Fibroblast of lung (primary cell): ENCODE data around the gene HINT3. TPM values are rescaled to one million over a fixed set of nuclear protein-coding genes. Genes with fewer than 3 reads are reported as not detected.
"Not testable (repeated sequence)": the region's sequence is repeated elsewhere in the genome, so short reads cannot be mapped to it uniquely, and the experiment has no call there.

ENCODE experiments used
- DNase-seq, 2 donors: peaks; one replicate each; pipeline versions ENCODE4 v3.0.0 to v3.0.0-alpha.2; 2010; ENCODE audit warnings: low read depth in 2 of 2
- H2AFZ ChIP-seq: 2 replicates; pipeline ENCODE4 v1.5.1; 2012; ENCODE audit warnings: low read length, control low read depth, inconsistent platforms
- H3K27ac ChIP-seq: 2 replicates; pipeline ENCODE4 v1.5.1; 2011; ENCODE audit warnings: low read length, control low read depth; ENCODE audit not compliant: insufficient read depth
- H3K27me3 ChIP-seq: 2 replicates; pipeline ENCODE4 v1.5.1; 2011; ENCODE audit warnings: mild to moderate bottlenecking, low read length; ENCODE audit not compliant: control insufficient read depth, insufficient read depth
- H3K36me3 ChIP-seq: 2 replicates; pipeline ENCODE4 v1.5.1; 2011; ENCODE audit warnings: low read length; ENCODE audit not compliant: control insufficient read depth, insufficient read depth
- H3K4me1 ChIP-seq: 2 replicates; pipeline ENCODE4 v1.5.1; 2011; ENCODE audit warnings: low read length; ENCODE audit not compliant: control insufficient read depth, insufficient read depth; ENCODE audit errors: extremely low read depth
- H3K4me2 ChIP-seq: 2 replicates; pipeline ENCODE4 v1.5.1; 2011; ENCODE audit warnings: low read length, control low read depth; ENCODE audit not compliant: insufficient read depth; ENCODE audit errors: extremely low read depth
- H3K4me3 ChIP-seq, 4 experiments: fragments of 200-600 bp in 1 of 4; sonication (generic) in 1 of 4; replicated peaks in 1 of 4; 2 replicates each; pipeline ENCODE4 v1.5.1; 2011 to 2016; ENCODE audit warnings: low read length in 4 of 4, low read depth in 3 of 4, mild to moderate bottlenecking in 3 of 4, control low read depth in 2 of 4, inconsistent platforms in 1 of 4, mixed read lengths in 1 of 4; ENCODE audit not compliant: insufficient read depth in 1 of 4; ENCODE audit errors: control extremely low read depth in 1 of 4
- H3K79me2 ChIP-seq: 2 replicates; pipeline ENCODE4 v1.5.1; 2012; ENCODE audit warnings: mild to moderate bottlenecking, low read length, inconsistent platforms; ENCODE audit not compliant: control insufficient read depth, insufficient read depth
- H3K9ac ChIP-seq: 2 replicates; pipeline ENCODE4 v1.5.1; 2011; ENCODE audit warnings: mild to moderate bottlenecking, low read length, control low read depth; ENCODE audit not compliant: insufficient read depth
- H3K9me3 ChIP-seq: 2 replicates; pipeline ENCODE4 v1.5.1; 2012; ENCODE audit warnings: low read depth, low read length; ENCODE audit not compliant: control insufficient read depth, insufficient read depth
- H4K20me1 ChIP-seq: 2 replicates; pipeline ENCODE4 v1.5.1; 2011; ENCODE audit warnings: low read length; ENCODE audit not compliant: control insufficient read depth, insufficient read depth; ENCODE audit errors: extremely low read depth
- CTCF ChIP-seq, 2 donors: IDR thresholded peaks in 1 of 2; conservative IDR thresholded peaks in 1 of 2; 1 replicate in 1 of 2; 2 replicates in 1 of 2; pipeline ENCODE4 v1.5.1; 2011 to 2012; ENCODE audit warnings: low read length in 2 of 2, control low read depth in 1 of 2, inconsistent platforms in 1 of 2, low read depth in 1 of 2, mild to moderate bottlenecking in 1 of 2
- EZH2 ChIP-seq: IDR thresholded peaks from 2 replicates; pipeline ENCODE4 v1.5.1; 2012; ENCODE audit warnings: low read length, control low read depth, mild to moderate bottlenecking; ENCODE audit errors: missing control alignments
- polyA plus RNA-seq, 2 donors: library from polyadenylated mRNA; depleted of rRNA in 1 of 2; stranded (reverse) in 1 of 2; unstranded in 1 of 2; fragments of >200 nt; gene quantifications; 2 replicates each; pipeline ENCODE4 v1.2.1, GENCODE V29; 2011 to 2012; ENCODE audit warnings: missing spikeins in 1 of 2
- total RNA-seq: library from RNA; depleted of rRNA; stranded (reverse); fragments of >200 nt; gene quantifications from 2 replicates; pipeline ENCODE4 v1.2.1, GENCODE V29; 2014

Gene HINT3
- total and polyA plus RNA-seq, 2 donors (not counting 1 experiment from before 2014, with no cell fraction given), result 2.1 to 36.8 TPM

DNA sequence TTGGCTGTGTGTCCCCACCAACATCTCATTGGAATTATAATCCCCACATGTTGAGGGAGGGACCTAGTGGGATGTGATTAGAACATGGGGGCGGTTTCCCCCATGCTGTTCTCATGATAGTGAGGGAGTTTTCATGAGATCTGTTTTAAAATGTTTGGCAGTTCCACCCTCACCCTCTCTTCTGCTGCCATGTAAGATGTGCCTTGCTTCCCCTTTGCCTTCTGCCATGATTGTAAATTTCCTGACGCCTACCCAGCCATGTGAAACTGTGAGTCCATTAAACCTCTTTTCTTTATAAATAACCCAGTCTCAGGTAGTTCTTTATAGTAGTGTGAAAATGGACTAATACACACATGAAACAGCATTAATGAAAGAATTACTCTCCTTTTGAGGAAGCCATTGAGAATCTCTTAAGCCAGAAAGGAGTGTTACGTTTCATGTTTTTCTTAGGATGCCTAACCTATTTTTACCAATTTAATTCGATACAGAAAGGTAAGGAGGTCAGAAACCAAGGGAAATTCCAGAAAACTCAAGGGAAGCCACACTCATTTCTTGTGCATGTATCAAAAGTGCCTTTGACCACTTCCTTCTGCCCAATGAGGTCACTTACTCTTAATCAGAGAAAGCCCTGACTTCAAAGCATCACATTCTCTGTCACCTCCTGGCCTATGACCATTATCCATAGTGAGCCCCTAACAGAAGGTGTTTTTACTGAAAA, 24.7 kb upstream of the HINT3 start:
- H2AFZ ChIP-seq, result no peak overlapping the region
- no peaks in the 10 kb centered on the region for H3K79me2 ChIP-seq
- no peaks in the 10 kb centered on the region for H3K27me3 ChIP-seq
- H3K4me3 ChIP-seq, result no peak overlapping the region
- no peaks in the 10 kb centered on the region for H3K9me3 ChIP-seq
- no peak overlapping the region for H3K27ac ChIP-seq
- H3K36me3 ChIP-seq, result no peaks in the 10 kb centered on the region
- no peak for TF ChIP-seq EZH2
- TF ChIP-seq CTCF (conservative IDR thresholded peaks at IDR 0.05 in 1 of 2, IDR thresholded peaks at IDR 0.05 in 1 of 2; ENCODE audit: low read depth in 1 of 2, low read length in 2 of 2), result no peak
- no peaks in the 10 kb centered on the region for H3K4me1 ChIP-seq
- H3K4me2 ChIP-seq, result no peak overlapping the region
- DNase-seq, result peak in 1 of 2 donors; percentile 52
- H4K20me1 ChIP-seq, result no peaks in the 10 kb centered on the region
- no peak overlapping the region for H3K9ac ChIP-seq

DNA sequence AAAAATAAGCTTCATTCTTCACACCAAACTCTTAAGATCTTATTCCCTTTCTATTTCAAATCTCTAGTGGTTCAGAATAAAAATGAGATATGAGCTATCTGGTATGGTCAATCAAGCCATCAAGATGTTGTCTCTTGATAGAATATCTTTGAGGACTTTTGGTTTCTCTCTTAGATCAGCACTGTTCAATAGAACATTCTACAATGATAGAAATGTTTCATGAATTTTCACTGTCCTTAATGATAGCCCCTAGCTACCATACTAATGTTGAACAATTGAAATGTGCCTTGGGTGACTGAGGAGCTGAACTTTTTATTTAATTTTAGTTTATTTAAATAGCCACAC, 24.1 kb upstream of the HINT3 start:
- no peak overlapping the region for H2AFZ ChIP-seq
- no peak overlapping the region for H3K4me2 ChIP-seq
- no peaks in the 10 kb centered on the region for H3K4me1 ChIP-seq
- H3K36me3 ChIP-seq, result no peaks in the 10 kb centered on the region
- H4K20me1 ChIP-seq, result no peaks in the 10 kb centered on the region
- H3K27me3 ChIP-seq, result no peaks in the 10 kb centered on the region
- no peaks in the 10 kb centered on the region for H3K9me3 ChIP-seq
- TF ChIP-seq EZH2 (no peak), CTCF (conservative IDR thresholded peaks at IDR 0.05 in 1 of 2, IDR thresholded peaks at IDR 0.05 in 1 of 2; ENCODE audit: low read depth in 1 of 2, low read length in 2 of 2) (no peak)
- no peak for DNase-seq
- H3K79me2 ChIP-seq, result no peaks in the 10 kb centered on the region
- H3K27ac ChIP-seq, result no peak overlapping the region
- H3K4me3 ChIP-seq, result no peak overlapping the region
- H3K9ac ChIP-seq, result no peak overlapping the region

GRCh38 chr6:125935520-125935919, 21.1 kb upstream of the HINT3 start:
- not testable (repeated sequence) for H3K36me3 ChIP-seq, H3K9me3 ChIP-seq, H3K27me3 ChIP-seq, H4K20me1 ChIP-seq, H3K27ac ChIP-seq, H3K9ac ChIP-seq, H3K4me2 ChIP-seq, H3K4me3 ChIP-seq, H3K4me1 ChIP-seq, H3K79me2 ChIP-seq, DNase-seq, H2AFZ ChIP-seq
